DMS79 (cell line): Measurements from ENCODE around the gene ST7.

ENCODE experiments used
- DNase-seq: peaks from one replicate; lab custom pipeline; 2025; lab: John Stamatoyannopoulos, UW

ST7 gene

GRCh38 chr7:117132321-117133120 is 179.2 kb downstream of the ST7 start:
- no peak for DNase-seq

DNA sequence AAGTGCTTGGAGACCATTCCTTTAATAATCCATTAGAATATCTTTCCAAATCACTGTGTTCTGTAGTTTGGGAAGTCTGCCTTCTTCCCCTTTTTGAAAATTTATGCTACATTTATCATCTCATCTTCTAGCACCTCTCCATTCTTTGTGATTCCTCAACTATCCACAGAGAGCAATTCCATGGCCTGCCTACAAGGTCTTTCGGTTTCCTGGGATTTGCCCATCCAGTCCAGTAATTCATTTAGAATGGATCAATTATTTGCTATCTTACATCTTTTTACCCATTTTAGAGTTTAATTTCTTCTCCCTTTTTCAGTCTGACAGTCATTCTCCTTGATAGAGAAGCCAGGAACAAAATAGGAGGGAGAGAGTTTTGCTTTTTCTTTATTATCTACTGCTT is 179.8 kb downstream of the ST7 start:
- no peak for DNase-seq

DNA sequence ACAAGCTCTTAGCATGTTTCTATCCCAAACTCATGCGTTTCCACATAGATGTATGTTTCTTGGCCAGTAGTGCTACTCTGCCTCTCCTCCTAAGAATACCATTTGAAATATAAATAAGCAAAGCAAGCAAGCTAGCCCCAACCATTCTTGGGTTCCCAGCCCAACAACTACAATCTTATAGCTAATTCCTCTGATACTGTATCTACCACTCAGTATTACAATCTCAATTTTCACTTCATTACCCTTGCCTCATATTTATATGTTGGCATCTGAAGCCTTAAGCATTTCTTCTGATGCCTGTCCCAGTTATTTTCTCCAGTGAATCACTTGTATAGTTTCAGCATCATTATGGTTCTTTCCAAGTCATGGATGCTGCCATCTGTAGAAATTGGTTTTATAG is 181.1 kb downstream of the ST7 start:
- no peak for DNase-seq

- DNase-seq = no peak
Observed at GRCh38 chr7:117134889-117135552, 181.7 kb downstream of the ST7 start.

DNA sequence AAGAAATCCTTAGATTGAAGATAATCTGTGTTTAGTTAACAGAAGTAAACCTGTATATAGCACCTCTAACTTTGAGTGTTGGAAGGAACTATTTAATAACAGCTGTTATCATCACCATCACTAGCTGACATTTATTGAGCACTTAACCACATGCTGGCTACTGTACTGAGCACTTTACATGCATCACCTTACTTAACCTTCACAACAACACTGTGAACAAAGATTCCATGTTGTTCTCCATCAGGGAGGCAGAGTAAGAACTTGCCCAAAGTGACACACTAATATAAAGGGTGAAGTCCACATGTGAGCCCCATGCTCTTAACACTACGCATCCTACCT is 182.2 kb downstream of the ST7 start:
- DNase-seq = no peak

GRCh38 chr7:117137868-117138267 is 184.6 kb downstream of the ST7 start:
- no peak for DNase-seq

GRCh38 chr7:117138495-117138894 is 185.2 kb downstream of the ST7 start:
- no peak for DNase-seq

GRCh38 chr7:117138981-117139380 is 185.7 kb downstream of the ST7 start:
- DNase-seq = no peak

- DNase-seq = no peak
Observed at GRCh38 chr7:117139397-117139984, 186.2 kb downstream of the ST7 start.

- no peak for DNase-seq
Observed at GRCh38 chr7:117140921-117141320, 187.6 kb downstream of the ST7 start.

DNA sequence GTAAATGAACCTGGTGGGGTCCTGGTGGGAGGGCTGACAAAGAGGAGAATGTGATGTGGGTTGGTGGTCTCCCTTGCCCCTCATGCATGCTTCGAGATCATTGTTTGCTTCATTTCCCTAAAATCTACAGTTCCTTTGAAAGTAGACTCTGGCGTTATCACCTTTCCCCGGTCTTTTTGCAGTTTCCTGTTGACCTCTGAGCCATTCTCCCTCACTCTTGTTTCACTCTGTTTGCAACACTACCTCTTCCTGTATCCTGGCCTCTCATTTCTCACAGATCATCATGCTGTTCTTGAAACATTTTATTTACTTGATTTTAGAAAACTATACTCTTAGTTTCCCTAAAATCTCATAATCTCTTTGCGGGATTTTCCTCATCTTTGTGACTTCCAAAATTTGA is 189.8 kb downstream of the ST7 start:
- no peak for DNase-seq

DNA sequence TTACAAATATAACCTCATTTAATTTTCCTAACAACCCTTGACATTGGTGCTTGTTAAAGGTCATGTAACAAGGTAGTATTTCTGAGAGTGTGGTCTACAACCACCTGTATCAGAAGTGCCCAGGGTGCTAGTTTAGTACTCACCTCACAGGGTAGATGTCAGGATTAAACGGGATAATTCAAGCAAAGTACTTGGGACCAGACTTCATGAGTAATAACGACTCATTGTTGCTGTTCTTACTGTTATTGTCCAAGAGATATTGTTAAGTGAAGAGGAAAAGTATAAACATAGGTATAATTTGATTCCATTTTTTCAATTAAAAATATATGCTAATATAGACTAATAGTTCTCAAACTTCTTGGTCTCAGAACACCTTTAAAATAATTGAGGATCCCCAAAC is 190.3 kb downstream of the ST7 start:
- no peak for DNase-seq

DNA sequence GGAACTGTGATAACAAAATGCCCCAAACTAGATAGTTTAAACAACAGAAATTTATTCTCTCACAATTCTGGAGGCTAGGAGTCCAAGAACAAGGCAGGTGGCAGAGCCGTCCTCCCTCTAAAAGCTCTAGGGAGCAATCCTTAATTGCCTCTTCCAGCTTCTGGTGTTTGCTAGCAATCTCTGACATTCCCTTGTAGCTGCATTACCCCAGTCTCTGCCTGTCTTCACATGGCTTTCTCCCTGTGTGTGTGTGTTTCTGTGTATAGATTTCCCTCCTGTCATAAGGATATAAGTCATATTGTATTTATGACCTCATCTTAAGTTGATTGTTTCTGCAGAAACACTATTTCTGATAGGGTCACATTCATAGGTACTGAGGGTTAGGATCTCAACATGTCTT is 192.0 kb downstream of the ST7 start:
- no peak for DNase-seq

DNA sequence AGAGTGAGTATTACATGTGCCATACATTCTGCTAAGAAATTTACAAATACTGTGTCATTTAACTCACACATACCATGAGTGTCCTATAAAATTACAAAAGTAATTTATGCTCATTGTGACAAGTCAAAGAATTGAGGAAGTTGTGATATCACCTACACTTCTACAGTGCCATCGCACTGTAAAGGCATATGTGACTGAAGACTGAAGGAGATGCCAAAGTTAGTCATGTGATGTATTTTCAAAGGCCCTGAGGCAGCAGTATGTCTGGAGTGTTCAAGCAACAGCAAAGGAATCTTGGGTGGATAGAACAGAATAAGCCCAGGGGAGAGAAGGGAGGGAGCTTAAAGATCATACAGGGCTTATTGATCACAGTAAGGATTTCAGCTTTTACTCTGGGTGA is 192.8 kb downstream of the ST7 start:
- no peak for DNase-seq

DNA sequence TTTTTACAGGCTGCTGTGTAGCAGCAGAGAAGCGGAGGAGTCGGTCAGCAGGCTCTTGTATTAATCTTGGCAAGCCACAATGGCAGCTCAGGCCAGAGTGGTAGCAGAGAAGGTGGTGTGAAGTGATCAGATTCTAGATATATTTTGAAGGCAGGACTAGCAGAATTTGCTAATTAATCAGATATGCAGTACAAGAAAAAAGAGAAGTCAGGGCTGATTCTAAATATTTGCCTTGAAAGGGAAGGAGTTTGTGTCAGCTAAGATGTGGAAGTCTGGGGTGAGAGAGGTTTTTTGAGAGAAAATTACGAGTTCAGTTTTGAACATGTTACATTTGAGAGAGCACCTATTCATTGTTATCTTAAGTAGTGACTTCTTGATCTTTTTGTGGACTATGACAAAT is 193.2 kb downstream of the ST7 start:
- no peak for DNase-seq

DNA sequence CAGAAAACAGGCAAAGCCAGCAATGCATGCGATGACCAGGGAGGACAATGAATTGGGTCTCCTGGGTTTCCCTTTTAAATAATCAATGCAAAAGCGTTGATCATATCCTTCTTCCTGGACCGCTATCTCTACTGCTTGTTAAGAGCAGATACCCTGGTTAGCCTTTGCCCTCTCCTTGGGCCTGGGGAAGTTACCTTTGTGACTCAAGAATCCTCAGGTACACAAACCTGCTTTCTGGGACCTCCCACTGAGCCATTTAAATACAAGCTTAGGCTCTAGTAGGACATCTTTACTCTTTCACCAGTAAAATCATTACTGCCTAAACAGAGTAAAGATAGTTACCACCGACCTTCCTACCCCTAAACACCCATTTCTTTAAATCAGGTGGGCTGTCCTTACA is 195.7 kb downstream of the ST7 start:
- DNase-seq = no peak

GRCh38 chr7:117149692-117150091 is 196.4 kb downstream of the ST7 start:
- DNase-seq = no peak

- peak; percentile 41 for DNase-seq
Observed at GRCh38 chr7:117152213-117153007, 199.1 kb downstream of the ST7 start.

- DNase-seq = no peak
Observed at GRCh38 chr7:117153016-117153545, 199.8 kb downstream of the ST7 start.

DNA sequence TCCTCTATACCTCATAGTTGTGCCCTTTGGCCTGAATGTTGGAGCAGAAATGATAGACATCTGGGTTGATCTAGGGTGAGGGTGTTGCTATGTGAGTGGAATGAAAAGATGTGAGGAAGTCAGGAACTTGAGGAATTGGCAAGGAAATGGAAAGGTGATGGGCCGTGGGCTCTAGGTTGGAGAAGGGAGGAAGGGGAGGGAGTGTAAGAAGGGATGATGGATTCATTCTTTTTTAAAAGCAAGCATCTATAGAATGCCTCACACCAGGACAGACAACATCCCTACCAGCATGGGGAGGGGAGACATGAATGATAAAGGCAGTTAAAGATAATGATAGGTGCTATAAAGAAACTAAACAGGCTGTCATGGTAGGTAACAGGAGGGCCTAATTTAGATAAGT is 201.4 kb downstream of the ST7 start:
- DNase-seq = no peak

GRCh38 chr7:117155694-117156093 is 202.4 kb downstream of the ST7 start:
- no peak for DNase-seq
